Measurements from ENCODE around the gene MOB3C.

The MOB3C gene

DNA sequence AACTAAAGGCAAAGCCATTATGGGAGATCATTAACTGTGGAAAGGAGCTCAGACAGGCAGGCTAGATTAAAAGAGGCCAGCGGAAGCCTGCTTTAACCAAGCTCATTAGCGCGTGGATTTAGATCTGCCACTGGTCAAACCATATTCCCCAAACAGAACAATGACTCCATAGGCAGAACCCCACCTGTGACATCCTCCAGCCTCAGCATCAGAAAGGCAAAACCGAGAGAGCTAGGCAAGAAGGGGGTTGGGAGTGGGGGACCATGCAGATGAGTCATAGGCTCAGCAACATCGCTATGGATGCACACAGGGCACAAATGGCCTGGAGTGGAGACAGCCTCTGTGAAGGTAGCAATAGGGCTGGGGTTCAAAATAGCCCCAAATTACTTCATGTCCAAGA is 33.1 kb downstream of the MOB3C start:
- Histone ChIP-seq H3K27ac (no peak overlapping the region), H3K4me3 (no peak overlapping the region)
- TF ChIP-seq, protein P1, sequence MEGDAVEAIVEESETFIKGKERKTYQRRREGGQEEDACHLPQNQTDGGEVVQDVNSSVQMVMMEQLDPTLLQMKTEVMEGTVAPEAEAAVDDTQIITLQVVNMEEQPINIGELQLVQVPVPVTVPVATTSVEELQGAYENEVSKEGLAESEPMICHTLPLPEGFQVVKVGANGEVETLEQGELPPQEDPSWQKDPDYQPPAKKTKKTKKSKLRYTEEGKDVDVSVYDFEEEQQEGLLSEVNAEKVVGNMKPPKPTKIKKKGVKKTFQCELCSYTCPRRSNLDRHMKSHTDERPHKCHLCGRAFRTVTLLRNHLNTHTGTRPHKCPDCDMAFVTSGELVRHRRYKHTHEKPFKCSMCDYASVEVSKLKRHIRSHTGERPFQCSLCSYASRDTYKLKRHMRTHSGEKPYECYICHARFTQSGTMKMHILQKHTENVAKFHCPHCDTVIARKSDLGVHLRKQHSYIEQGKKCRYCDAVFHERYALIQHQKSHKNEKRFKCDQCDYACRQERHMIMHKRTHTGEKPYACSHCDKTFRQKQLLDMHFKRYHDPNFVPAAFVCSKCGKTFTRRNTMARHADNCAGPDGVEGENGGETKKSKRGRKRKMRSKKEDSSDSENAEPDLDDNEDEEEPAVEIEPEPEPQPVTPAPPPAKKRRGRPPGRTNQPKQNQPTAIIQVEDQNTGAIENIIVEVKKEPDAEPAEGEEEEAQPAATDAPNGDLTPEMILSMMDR (IDR thresholded peaks at IDR 0.05), result no peak
- DNase-seq (ENCODE audit: low spot score), result no peak

DNA sequence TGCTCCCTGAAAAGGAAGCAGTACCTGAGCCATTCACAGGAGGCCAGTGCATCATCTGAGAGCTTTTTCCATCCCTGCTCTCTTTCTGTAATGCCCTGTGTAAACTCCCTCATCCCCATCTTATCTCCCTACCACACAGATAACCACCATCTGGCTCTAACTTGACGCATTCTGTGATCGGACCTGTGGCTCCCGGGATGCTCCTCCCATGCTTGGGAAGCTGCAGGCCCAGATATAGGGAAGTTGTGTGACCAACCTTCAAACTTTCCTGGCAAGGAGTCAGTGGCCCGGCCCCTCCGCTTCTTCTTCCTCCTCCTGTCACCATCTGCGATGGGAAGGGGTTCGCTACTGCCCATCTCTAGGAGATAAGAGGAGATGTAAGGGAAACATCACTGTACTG is 33.6 kb downstream of the MOB3C start:
- TF ChIP-seq, protein P1 (IDR thresholded peaks at IDR 0.05), result no peak
- no peak for DNase-seq (ENCODE audit: low spot score)
- Histone ChIP-seq H3K27ac (no peak overlapping the region), H3K4me3 (no peak overlapping the region)

DNA sequence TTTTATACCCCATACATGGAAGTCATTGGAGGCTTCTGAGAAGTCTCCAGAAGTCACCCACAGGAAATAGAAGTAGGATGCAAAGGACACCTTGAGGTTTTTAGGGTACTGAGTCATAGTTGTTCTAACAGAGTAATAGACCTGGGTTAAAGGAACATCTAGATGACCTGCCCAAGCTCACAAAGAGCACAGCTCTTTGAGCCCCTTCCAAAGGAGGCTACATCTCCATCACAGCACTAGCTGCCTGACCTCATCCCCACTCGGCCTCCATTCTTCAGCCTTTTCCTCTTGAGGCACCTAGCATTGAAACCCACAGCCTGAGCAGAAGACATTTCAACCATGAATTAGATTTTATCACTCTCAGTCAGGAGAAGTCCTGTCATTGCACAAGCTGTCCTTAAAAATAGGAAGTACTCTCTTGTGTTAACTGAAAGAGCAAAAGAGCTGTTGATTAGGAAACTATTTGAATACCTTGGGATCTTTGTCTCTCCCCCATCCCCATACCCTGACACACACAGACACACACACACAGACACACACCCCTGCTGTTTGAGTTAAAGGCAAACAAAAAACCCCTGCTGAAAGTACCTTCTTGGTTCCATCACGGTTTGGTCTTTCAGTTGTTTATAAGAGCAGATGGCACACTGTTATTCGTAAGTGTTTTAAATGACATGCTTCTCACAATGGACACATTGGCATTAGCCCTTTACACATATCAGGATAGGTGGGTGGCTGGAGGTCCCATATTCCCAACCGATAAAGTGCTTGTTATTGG is 34.7 kb downstream of the MOB3C start:
- no peak for DNase-seq (ENCODE audit: low spot score)

DNA sequence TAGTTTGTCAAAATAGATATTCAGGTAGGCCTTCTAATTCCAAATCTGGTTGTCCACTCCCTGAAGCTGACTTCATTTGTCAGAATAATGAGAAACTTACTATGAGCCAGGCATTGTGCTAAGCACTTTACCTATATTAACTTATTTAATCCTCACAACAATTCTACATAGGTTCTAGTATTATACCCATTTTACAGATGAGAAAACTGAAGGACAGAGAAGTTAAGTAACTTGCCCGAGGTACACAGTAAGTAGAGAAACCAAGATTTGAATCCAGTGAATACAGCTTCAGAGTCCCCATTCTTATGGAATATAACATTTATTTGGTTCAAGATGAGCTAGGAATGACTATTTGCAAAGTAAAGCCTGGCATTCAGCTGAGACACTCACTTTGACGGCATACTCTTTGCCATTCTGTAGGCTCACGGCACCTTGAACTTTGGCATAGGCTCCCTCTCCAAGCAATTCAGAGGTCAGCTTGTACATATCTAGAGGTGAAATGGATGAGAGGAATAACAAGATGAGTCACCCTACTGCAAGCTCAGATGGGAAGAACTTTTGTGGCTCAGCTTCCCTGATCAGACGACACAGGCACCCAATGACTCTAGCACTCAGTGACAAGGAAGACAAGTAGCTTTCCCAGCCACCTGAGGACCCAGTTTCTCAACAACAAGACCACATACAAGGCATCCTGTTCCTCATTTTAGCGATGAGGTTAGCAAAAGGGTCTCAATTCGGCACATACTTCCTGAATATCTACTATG is 36.3 kb downstream of the MOB3C start:
- DNase-seq (ENCODE audit: low spot score), result no peak
- H3K27ac ChIP-seq, result peak overlapping the region in 1 of 2 donors; percentile 20
- H3K4me3 ChIP-seq, result no peak overlapping the region
- TF ChIP-seq, protein P1 (IDR thresholded peaks at IDR 0.05), result no peak

More for the DNA sequence above, 34.7 kb downstream of the MOB3C start:
- Histone ChIP-seq H3K4me3 (no peak overlapping the region), H3K27ac (peak overlapping the region in 1 of 2 donors; percentile 8)
- TF ChIP-seq, protein P1 (IDR thresholded peaks at IDR 0.05), result no peak

DNA sequence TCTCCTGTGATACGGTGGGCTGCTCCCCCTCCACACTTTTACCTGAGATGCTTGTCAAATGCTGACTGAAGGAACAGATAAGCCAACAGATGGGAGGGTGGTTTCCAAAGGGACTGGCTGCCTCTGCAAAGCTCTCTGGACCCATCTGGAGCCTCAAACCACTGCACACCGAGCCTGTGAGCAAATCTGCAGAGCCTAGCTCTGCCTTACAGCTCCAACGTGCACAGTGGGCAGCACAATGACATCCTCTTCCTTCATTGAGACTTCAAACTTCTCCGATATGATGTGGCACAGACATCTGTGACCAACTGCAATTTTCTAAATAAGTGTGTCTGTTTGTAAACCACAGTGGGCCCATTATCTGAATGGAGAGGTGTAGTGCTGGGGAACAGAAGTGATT is 38.9 kb downstream of the MOB3C start:
- no peak for DNase-seq (ENCODE audit: low spot score)
- TF ChIP-seq, protein P1 (IDR thresholded peaks at IDR 0.05), result no peak
- Histone ChIP-seq H3K4me3 (no peak overlapping the region), H3K27ac (no peak overlapping the region)

DNA sequence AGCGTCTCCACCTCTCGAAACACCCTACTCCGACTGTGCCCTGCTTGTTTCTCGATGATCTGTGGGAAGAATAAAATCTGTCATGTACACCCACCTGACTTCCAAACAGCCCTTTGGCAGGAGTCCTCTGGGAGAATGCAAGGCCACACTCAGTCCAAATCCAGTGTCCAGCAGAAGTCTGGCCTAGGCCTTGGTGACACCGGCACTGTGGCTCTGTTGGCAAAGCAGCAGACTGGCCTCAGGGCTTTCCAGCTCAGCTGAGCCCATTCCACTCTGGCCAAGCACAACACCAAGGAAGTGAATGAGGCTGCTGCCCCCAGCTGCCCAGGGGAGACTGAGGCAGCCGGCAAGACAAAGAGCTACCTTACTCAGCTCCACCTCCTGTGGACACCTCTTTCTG is 40.0 kb downstream of the MOB3C start:
- TF ChIP-seq, protein P1 (IDR thresholded peaks at IDR 0.05), result no peak
- no peak for DNase-seq (ENCODE audit: low spot score)
- Histone ChIP-seq H3K4me3 (no peak overlapping the region), H3K27ac (no peak overlapping the region)
